GM21528 (cell line): ENCODE data around the gene AMDHD1.

Source experiments
- ATAC-seq: cut with Tn5 transposase; IDR thresholded peaks from one replicate; pipeline ENCODE4 v1.9.1; 2021; ENCODE audit warnings: mild to moderate bottlenecking, moderate library complexity; ENCODE audit not compliant: unreplicated experiment, low FRiP score

Gene AMDHD1

DNA sequence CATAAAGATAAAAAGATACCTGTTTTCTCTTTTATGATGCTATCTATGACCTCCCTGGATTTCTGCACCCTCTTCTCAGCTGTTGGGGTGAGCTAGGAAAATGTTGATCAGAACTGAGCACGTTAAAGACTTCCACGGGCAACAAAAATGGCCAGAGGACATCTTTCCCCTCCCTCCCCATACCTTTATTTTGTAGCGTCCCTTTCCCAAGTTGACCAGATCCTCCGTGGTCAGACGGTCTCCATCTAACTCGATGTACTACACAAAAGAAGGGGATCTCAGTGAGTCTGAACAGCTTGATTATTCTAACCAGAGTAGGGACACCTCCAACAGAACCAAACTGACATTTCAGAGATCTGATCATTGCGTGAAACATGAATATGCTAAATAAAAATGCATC lies 50.8 kb downstream of the AMDHD1 start:
- ATAC-seq, result no peak

GRCh38 chr12:95994476-95994875 lies 51.3 kb downstream of the AMDHD1 start:
- ATAC-seq, result no peak

DNA sequence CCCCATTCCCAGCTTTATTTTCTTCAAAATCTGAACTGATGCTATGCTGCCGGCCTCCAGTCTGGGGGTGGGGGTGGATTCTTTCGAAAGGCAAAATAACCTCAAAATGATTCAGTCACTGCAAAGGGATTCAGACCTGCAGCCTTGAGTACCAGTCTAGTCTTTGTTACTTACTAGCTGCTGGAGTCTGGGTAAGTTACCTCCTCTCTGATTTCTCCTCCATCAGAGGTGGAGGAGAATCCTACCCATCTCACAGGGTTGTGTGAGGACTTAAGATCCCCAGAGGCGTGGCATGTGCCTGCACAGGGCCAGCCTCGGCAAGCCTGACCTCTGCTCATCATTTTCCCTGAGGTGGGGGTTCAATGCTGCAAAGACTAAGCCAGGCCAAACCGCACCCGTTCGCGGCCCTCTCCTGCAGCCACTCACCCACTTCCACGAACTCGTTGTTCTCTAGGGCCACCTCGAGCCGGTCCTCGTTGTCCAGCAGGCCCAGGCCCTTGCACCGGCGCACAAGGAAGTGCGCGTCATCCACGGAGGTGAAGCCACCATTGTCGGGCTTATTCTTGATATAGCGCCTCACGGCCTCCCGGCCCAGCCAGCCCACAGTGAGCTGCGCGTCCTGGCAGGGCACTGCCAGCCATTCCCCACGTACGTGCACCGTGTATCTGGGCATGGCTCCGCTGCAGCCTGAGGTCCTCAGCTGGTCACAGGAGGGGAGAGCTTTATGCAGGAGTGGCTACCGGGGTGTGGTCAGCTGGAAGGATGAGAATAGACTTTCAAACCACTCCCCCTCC lies 52.3 kb downstream of the AMDHD1 start:
- ATAC-seq, result no peak

DNA sequence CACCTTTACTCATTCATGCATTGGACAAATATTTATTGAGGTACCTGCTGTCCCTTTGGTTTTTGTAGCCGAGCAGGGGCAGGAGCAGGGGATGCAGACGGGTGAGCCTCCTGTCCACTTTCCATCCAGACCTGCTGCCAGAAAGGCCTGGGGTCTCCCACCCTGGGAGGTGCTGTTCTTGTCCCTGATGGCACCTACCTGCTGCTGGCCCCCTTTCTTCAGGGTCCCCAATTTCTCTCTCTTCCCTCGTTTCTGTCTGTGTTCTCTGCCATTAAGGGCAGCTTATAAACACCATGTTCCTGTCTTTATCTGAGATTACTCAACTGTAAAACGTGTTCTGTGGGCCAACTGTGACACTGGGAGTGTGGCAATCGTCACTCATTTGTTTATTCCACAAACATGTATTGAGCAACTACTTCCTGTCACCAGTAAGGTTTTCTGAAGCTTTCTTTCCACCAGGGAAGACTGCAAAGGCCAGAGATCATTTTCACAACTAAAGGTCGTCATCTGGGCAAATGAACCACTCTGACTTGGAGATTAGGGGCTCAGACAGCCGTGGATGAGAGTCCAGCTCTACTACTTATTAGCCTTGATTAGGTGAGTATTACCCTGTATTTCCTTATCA lies 53.0 kb downstream of the AMDHD1 start, which contains the start of gene HAL:
HAL (minus strand) TSS at position 311 of the 625 bp plus-strand sequence. CDS start 434 bp downstream, outside the sequence.
- ATAC-seq, result no peak

DNA sequence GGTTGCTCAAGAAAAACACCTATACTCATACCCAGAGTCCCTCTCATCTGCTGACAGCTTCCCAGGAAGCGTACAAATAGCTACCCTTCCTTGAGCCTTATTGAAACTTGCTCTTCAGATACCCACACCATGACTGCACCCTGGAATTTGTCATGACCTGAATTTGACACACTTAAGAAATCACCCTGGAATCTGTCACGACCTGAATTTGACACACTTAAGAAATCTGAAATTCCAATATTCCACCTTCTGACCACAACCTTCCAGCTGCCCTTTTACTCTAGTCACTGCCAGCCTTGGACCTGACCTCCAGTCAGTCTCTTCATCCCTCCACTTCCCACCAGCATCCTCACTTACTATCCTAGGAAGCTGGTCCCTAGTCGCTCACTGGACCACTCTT lies 54.1 kb downstream of the AMDHD1 start:
- ATAC-seq, result no peak

DNA sequence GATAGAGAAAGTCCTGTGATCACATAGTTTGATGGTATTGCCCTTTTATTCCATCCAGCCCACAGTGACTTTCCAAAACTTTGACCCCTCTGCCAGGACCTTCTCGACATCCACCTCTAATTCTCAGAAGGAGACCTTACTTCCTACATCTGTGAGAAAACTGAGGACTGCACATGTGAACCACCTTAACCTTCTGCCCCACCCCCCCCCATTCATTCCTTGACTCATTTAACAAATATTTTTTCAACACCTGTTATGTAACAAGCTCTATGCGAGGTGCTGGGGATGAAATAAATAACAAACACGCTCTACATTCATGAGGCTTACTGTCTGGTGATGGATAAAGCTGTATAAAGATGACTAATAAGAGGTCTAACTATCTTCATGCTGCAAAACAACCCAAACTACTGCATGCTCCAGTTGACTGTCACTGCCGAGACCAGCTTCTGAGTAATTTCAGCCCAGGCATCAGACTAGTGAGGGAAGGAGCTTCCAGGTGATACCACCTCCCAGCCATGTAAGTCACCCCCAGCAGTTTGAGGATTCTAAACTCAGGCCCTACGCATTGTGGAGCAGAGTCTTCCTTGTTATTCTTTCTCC lies 54.9 kb downstream of the AMDHD1 start:
- ATAC-seq, result no peak

- ATAC-seq, result peak; percentile 91
These were observed 55.6 kb downstream of the AMDHD1 start for GRCh38 chr12:95998611-95999286.

- ATAC-seq, result no peak
These were observed 56.4 kb downstream of the AMDHD1 start for GRCh38 chr12:95999484-95999883.

GRCh38 chr12:96000858-96001257 lies 57.7 kb downstream of the AMDHD1 start:
- ATAC-seq, result no peak

DNA sequence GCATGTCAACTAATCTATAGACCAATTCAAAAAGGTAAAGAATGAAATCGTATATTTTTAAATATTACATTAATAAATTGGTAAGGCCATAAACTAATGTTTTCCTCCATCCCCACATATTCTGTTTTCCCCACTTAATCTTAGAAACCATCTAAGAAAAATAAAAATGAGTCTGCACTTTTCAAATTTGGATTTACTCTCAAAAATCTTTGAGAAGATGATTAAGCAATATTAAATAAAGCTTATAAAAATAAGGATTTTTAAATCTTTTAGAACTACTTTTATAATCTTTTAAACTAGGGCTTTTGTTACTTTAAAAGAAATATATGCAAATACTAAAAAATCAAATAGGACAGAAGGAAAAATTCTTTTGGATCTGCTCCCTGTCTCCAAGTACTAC lies 63.6 kb downstream of the AMDHD1 start:
- no peak for ATAC-seq

- no peak for ATAC-seq
These were observed 64.6 kb downstream of the AMDHD1 start for GRCh38 chr12:96007729-96008128.

DNA sequence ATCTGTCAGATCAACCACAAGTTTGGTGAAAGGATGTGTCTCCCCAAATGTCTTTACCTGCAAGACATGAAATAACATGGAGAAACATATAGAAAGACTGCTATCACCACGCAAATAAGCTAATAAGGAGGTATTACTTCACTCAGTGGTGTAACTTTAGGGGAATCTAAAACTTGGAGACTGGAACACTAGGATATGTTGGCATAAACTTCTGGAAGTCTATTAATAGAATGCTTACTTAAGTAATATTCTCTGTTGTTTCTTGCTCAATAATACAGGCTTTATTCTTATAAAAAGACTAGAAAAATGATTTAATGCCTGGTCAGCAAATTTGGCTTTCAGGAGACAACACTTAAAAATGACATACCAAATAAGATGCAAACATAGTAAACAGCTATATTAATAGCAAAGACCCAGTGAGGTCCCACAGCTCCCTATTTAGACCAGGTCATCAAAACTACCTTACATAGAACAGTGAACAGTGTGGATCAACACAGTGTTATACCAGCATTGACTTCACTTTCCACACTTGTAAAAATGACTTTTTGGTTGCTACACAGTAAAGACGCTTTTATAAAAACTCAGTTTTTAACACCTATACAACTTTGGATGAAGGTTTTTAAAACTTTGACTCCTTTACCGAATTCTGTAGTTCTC lies 71.9 kb downstream of the AMDHD1 start:
- no peak for ATAC-seq

DNA sequence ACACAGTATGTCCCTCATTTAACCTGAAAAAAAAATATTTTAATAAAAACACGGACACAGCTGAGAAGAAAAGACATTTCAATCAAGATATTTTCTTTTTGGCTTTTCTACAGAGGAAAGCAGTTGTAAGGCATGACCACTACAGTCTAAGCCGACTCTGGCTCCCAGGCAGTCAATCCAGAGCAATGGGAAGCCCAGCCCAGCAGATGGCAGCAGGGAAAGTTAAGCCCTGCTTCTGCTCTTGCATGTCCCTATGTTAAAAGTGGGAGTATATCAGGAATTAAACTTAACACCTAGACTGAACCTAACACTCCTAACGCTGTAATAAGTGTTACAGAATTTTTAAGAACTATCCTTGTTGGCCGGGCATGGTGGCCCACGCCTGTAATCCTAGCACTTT lies 72.5 kb downstream of the AMDHD1 start:
- ATAC-seq, result no peak
